Panc1 (cell line): ENCODE data around the gene ZC3H12D. TPM values are rescaled to one million over a fixed set of nuclear protein-coding genes. Genes with fewer than 3 reads are reported as not detected.

Source experiments
- ATAC-seq: fragments of 200-7000 bp; cut with Tn5 transposase; 2 replicates; pipeline ENCODE4 v1.9.1; 2020; ENCODE audit warnings: mild to moderate bottlenecking, moderate library complexity
- BruUV-seq: library from RNA; stranded (reverse); fragments of 400-500 nt; replicated peaks from 2 replicates; lab custom pipeline; 2021; lab: Mats Ljungman, UMichigan
- CTCF ChIA-PET: fragments of 300-600 bp; sonication (Branson Sonifier 250); formaldehyde crosslinking; loops from one replicate; lab custom pipeline; 2022; ENCODE audit warnings: antibody characterized with exemption; lab: Charles Lee
- POLR2A ChIA-PET: fragments of 300-600 bp; sonication (Branson Sonifier 250); formaldehyde crosslinking; loops from one replicate; lab custom pipeline; 2022; ENCODE audit warnings: antibody characterized with exemption; lab: Charles Lee
- DNase-seq: peaks from one replicate; pipeline ENCODE4 v3.0.0-alpha.2; 2010; ENCODE audit warnings: low read depth, low spot score
- H3K27ac ChIP-seq: 2 replicates; pipeline ENCODE4 v1.5.1; 2011; ENCODE audit warnings: mild to moderate bottlenecking, low read length, inconsistent platforms
- H3K27me3 ChIP-seq: fragments of 200-500 bp; sonication (Bioruptor generic); 2 replicates; pipeline ENCODE4 v1.6.0; 2014; ENCODE audit warnings: low read length, inconsistent platforms; ENCODE audit not compliant: control insufficient read depth, insufficient read depth
- H3K36me3 ChIP-seq: fragments of 200-500 bp; sonication (Bioruptor generic); 2 replicates; pipeline ENCODE4 v1.5.1; 2014; ENCODE audit warnings: inconsistent platforms, mild to moderate bottlenecking, low read length, moderate library complexity; ENCODE audit not compliant: control insufficient read depth, insufficient read depth
- H3K4me1 ChIP-seq: 2 replicates; pipeline ENCODE4 v1.5.1; 2011; ENCODE audit warnings: inconsistent platforms, mild to moderate bottlenecking, low read length, moderate library complexity; ENCODE audit not compliant: control insufficient read depth, insufficient read depth
- H3K4me3 ChIP-seq, 2 experiments: 2 replicates each; pipeline ENCODE4 v1.5.1; 2011 to 2012; ENCODE audit warnings: low read depth in 2 of 2, low read length in 2 of 2, mild to moderate bottlenecking in 2 of 2, inconsistent platforms in 1 of 2, moderate library complexity in 1 of 2
- H3K9me3 ChIP-seq: fragments of 200-500 bp; sonication (Bioruptor generic); 2 replicates; pipeline ENCODE4 v1.5.1; 2014; ENCODE audit warnings: low read depth, mild to moderate bottlenecking, inconsistent platforms, low read length, moderate library complexity; ENCODE audit not compliant: control insufficient read depth, insufficient read depth
- POLR2AphosphoS5 ChIP-seq: IDR thresholded peaks from 2 replicates; pipeline ENCODE4 v1.6.1; 2012; ENCODE audit warnings: mild to moderate bottlenecking, low read depth, low read length, moderate library complexity
- SIN3A ChIP-seq: IDR thresholded peaks from 2 replicates; pipeline ENCODE4 v1.6.1; 2012; ENCODE audit warnings: low read depth, mild to moderate bottlenecking, low read length, moderate library complexity, borderline replicate concordance; ENCODE audit not compliant: insufficient read depth
- TCF7L2 ChIP-seq: IDR thresholded peaks from 2 replicates; pipeline ENCODE4 v1.6.1; 2011; ENCODE audit warnings: mild to moderate bottlenecking, low read depth, low read length, inconsistent platforms
- in situ Hi-C: cut with HindIII; loops from 2 replicates; pipeline ENCODE4 v1.10.0; 2016; ENCODE audit warnings: low sequenced_read_pairs, low pct_unique_long_range_greater_than_20kb
- intact Hi-C: fragments of 100-400 bp; cut with micrococcal nuclease; formaldehyde crosslinking; loops from one replicate; pipeline ENCODE4 v1.10.0; 2022; ENCODE audit not compliant: unreplicated experiment
- total RNA-seq: library from RNA; stranded (reverse); gene quantifications from one replicate; pipeline ENCODE4 v1.2.1, GENCODE V29; 2021; ENCODE audit not compliant: unreplicated experiment
- TF ChIP-seq, protein P1 (sequence below): fragments of 450-650 bp; IDR thresholded peaks from 2 replicates; pipeline ENCODE4 v1.5.1; 2017; ENCODE audit warnings: mild to moderate bottlenecking
- TF ChIP-seq, protein P2 (sequence below), 2 experiments: IDR thresholded peaks; 2 replicates each; pipeline ENCODE4 v1.6.1; 2011 to 2012; ENCODE audit warnings: low read depth in 2 of 2, control low read depth in 1 of 2, low read length in 1 of 2, mild to moderate bottlenecking in 1 of 2, moderate library complexity in 1 of 2; ENCODE audit not compliant: insufficient read depth in 1 of 2

The ZC3H12D gene
- total RNA-seq, 1 experiment from 2014 or later = 0.26 TPM

DNA sequence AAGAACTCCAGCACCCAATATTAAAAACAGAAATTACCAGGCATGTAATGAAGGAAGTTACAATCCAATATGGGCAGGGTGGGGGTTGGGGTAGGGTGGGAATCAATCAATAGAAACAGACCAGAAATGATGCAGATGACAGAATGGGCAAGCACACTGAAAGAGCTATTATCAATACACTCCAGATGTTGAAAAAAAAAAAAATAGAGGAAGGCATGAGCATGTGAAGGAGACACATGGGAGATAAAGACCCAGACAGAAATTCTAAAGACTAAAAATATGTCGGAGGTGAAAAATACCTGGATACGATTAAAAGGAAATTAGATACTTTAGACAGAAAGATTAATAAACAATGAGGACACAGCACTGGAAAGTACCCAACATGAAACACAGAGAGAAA, 19.1 kb upstream of the ZC3H12D start:
- DNase-seq = no peak
- intact Hi-C loops (no loop called here), in situ Hi-C loops (no loop called here)
- Histone ChIP-seq H3K36me3 (peaks cover 5% of the 10 kb centered on the region), H3K27ac (no peak overlapping the region), H3K9me3 (no peaks in the 10 kb centered on the region), H3K4me1 (no peaks in the 10 kb centered on the region), H3K27me3 (no peaks in the 10 kb centered on the region), H3K4me3 (no peak overlapping the region)
- no TSS peak for BruUV-seq
- CTCF ChIA-PET = interaction anchor here (0.6 kb wide), 1 partner anchor 30 kb away, joined by 4 read pairs; no protein-coding TSS in a partner anchor
- no peak for TF ChIP-seq TCF7L2
- no peak for TF ChIP-seq POLR2AphosphoS5
- TF ChIP-seq SIN3A = no peak
- TF ChIP-seq, protein P1, sequence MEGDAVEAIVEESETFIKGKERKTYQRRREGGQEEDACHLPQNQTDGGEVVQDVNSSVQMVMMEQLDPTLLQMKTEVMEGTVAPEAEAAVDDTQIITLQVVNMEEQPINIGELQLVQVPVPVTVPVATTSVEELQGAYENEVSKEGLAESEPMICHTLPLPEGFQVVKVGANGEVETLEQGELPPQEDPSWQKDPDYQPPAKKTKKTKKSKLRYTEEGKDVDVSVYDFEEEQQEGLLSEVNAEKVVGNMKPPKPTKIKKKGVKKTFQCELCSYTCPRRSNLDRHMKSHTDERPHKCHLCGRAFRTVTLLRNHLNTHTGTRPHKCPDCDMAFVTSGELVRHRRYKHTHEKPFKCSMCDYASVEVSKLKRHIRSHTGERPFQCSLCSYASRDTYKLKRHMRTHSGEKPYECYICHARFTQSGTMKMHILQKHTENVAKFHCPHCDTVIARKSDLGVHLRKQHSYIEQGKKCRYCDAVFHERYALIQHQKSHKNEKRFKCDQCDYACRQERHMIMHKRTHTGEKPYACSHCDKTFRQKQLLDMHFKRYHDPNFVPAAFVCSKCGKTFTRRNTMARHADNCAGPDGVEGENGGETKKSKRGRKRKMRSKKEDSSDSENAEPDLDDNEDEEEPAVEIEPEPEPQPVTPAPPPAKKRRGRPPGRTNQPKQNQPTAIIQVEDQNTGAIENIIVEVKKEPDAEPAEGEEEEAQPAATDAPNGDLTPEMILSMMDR = no peak
- TF ChIP-seq, protein P2, sequence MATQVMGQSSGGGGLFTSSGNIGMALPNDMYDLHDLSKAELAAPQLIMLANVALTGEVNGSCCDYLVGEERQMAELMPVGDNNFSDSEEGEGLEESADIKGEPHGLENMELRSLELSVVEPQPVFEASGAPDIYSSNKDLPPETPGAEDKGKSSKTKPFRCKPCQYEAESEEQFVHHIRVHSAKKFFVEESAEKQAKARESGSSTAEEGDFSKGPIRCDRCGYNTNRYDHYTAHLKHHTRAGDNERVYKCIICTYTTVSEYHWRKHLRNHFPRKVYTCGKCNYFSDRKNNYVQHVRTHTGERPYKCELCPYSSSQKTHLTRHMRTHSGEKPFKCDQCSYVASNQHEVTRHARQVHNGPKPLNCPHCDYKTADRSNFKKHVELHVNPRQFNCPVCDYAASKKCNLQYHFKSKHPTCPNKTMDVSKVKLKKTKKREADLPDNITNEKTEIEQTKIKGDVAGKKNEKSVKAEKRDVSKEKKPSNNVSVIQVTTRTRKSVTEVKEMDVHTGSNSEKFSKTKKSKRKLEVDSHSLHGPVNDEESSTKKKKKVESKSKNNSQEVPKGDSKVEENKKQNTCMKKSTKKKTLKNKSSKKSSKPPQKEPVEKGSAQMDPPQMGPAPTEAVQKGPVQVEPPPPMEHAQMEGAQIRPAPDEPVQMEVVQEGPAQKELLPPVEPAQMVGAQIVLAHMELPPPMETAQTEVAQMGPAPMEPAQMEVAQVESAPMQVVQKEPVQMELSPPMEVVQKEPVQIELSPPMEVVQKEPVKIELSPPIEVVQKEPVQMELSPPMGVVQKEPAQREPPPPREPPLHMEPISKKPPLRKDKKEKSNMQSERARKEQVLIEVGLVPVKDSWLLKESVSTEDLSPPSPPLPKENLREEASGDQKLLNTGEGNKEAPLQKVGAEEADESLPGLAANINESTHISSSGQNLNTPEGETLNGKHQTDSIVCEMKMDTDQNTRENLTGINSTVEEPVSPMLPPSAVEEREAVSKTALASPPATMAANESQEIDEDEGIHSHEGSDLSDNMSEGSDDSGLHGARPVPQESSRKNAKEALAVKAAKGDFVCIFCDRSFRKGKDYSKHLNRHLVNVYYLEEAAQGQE (IDR thresholded peaks at IDR 0.05; ENCODE audit: insufficient read depth in 1 of 2, low read depth in 2 of 2, low read length in 1 of 2) = no peak
- no peak for ATAC-seq
- POLR2A ChIA-PET = interaction anchor here (0.7 kb wide), 1 partner anchor 36 kb away, joined by 3 read pairs; no protein-coding TSS in a partner anchor

- Histone ChIP-seq H3K4me3 (no peak overlapping the region), H3K27ac (no peak overlapping the region), H3K27me3 (no peaks in the 10 kb centered on the region), H3K36me3 (peaks cover 5% of the 10 kb centered on the region), H3K4me1 (no peaks in the 10 kb centered on the region), H3K9me3 (no peaks in the 10 kb centered on the region)
- intact Hi-C loops = no loop called here
- no TSS peak for BruUV-seq
- in situ Hi-C loops = no loop called here
- CTCF ChIA-PET = interaction anchor here (0.6 kb wide), 1 partner anchor 31 kb away, joined by 4 read pairs; no protein-coding TSS in a partner anchor
- ATAC-seq = no peak
- POLR2A ChIA-PET = no interaction called here
- DNase-seq = no peak
- no peak for TF ChIP-seq POLR2AphosphoS5
- no peak for TF ChIP-seq SIN3A
These were observed 18.5 kb upstream of the ZC3H12D start for GRCh38 chr6:149503276-149503675.

DNA sequence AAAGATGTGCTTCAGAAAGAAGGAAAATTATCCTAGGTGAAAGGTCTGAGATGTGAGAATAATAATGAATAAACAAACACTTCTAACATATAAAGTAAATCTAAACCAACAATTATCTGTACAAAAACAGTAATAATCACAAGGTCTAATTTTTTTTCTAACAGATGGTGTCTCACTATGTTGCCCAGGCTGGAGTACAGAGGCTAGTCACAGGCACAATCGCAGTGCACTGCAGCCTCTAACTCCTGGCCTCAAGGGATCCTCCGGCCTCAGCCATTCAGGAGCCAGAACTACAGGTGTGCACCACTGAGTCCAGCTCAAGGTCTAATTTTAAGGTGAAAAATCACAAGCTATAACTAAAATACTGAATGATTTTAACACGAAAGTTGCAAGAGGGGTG, 17.0 kb upstream of the ZC3H12D start:
- H3K9me3 ChIP-seq = no peaks in the 10 kb centered on the region
- H3K4me3 ChIP-seq = no peak overlapping the region
- H3K4me1 ChIP-seq = peaks cover 1% of the 10 kb centered on the region; the same call in 1 of the 2 replicates
- no peak for TF ChIP-seq POLR2AphosphoS5
- no peak for TF ChIP-seq SIN3A
- TF ChIP-seq, protein P1 = no peak
- TF ChIP-seq, protein P2 (IDR thresholded peaks at IDR 0.05; ENCODE audit: insufficient read depth in 1 of 2, low read depth in 2 of 2, low read length in 1 of 2) = no peak
- TF ChIP-seq TCF7L2 = no peak
- CTCF ChIA-PET = no interaction called here
- no peaks in the 10 kb centered on the region for H3K27me3 ChIP-seq
- ATAC-seq = no peak
- H3K27ac ChIP-seq = no peak overlapping the region
- in situ Hi-C loops (no loop called here), intact Hi-C loops (no loop called here)
- no peak for DNase-seq
- peaks cover 5% of the 10 kb centered on the region for H3K36me3 ChIP-seq
- POLR2A ChIA-PET = no interaction called here
- no TSS peak for BruUV-seq
